Body of pancreas (tissue), 2 donors: Measurements from ENCODE around the gene NCF1. TPM values are rescaled to one million over a fixed set of nuclear protein-coding genes. Genes with fewer than 3 reads are reported as not detected.

Source experiments
- total RNA-seq, 2 donors: library from RNA; depleted of rRNA; stranded (reverse); fragments of >200 nt; gene quantifications; one replicate each; pipeline ENCODE4 v1.1.0, GENCODE V29; 2016

NCF1 gene
- total RNA-seq, 2 donors from 2014 or later = 1.6 TPM; not detected in 1

Other genes with a start within 250 kb of the NCF1 start
- 100 to 1,000 TPM in 1 of 2 donors, 10 to 100 TPM in 1; 96.2 to 117 TPM for gene GTF2I, start 116.3 kb upstream of the NCF1 start, total RNA-seq
- 10 to 100 TPM; 11.4 to 20.1 TPM for gene GTF2IRD2, start 77.6 kb downstream of the NCF1 start, total RNA-seq
- gene CASTOR2, start 190.7 kb downstream of the NCF1 start, total RNA-seq = 10 to 100 TPM in 1 of 2 donors, 1 to 10 TPM in 1; 9.6 to 14.0 TPM